AG04449 (cell line): ENCODE results near the gene SNX33.

Experiments used
- CTCF ChIA-PET: fragments of 350-600 bp; formaldehyde crosslinking; extraction: SDS; loops from one replicate; lab custom pipeline; 2021; ENCODE audit warnings: antibody characterized with exemption; lab: Yijun Ruan, JAX
- POLR2A ChIA-PET: fragments of 400-600, 350-600 bp; formaldehyde crosslinking; extraction: SDS; loops from one replicate; lab custom pipeline; 2020; ENCODE audit warnings: antibody characterized with exemption, inconsistent platforms; lab: Yijun Ruan, JAX
- DNase-seq: peaks from one replicate; pipeline ENCODE4 v3.0.0-alpha.2; 2010; ENCODE audit warnings: low read depth, low spot score
- H3K4me3 ChIP-seq: 2 replicates; pipeline ENCODE4 v1.5.1; 2011; ENCODE audit warnings: low read depth, mild to moderate bottlenecking, control low read depth, low read length
- CTCF ChIP-seq: IDR thresholded peaks from one replicate; pipeline ENCODE4 v1.5.1; 2011; ENCODE audit warnings: mild to moderate bottlenecking, moderate library complexity, low read length, control low read depth, inconsistent platforms; ENCODE audit not compliant: insufficient read depth; ENCODE audit errors: missing control alignments

SNX33 gene

GRCh38 chr15:75647370-75648155, at the start of gene SNX33:
TSS of gene SNX33 (plus strand) at chr15:75647912. CDS start at chr15:75649103, 1,191 bp downstream.
- CTCF ChIA-PET = interaction anchor here (0.8 to 3.3 kb wide), 12 partner anchors 9 to 281 kb away, joined by 3 to 24 read pairs (median 3); partner anchors contain the start of gene MAN2C1
- peak within 1 kb of the TSS; percentile 87 for H3K4me3 ChIP-seq
- TF ChIP-seq CTCF = peak; percentile 66
- POLR2A ChIA-PET = interaction anchor here (0.8 to 6.9 kb wide), 10 partner anchors 8 to 279 kb away, joined by 3 to 64 read pairs (median 4); partner anchors contain the start of genes IMP3, MAN2C1, PTPN9 and SNUPN
- DNase-seq = no peak

- CTCF ChIA-PET = interaction anchor here (1.3 to 3.4 kb wide), 5 partner anchors 9 to 178 kb away, joined by 3 to 16 read pairs (median 3); partner anchors contain the start of gene PTPN9
- DNase-seq = no peak
- POLR2A ChIA-PET = no interaction called here
- TF ChIP-seq CTCF = no peak
- no peak overlapping the region for H3K4me3 ChIP-seq
Measured at GRCh38 chr15:75598361-75598760, 49.4 kb upstream of the SNX33 start.

GRCh38 chr15:75599401-75599800, 48.3 kb upstream of the SNX33 start:
- CTCF ChIA-PET = interaction anchor here (3.4 kb wide), 1 partner anchor 8 kb away, joined by 16 read pairs; no protein-coding TSS in a partner anchor
- DNase-seq = no peak
- no peak for TF ChIP-seq CTCF
- POLR2A ChIA-PET = no interaction called here
- H3K4me3 ChIP-seq = no peak overlapping the region

- CTCF ChIA-PET = interaction anchor here (0.6 to 3.3 kb wide), 3 partner anchors 8 to 35 kb away, joined by 3 to 16 read pairs (median 7); no protein-coding TSS in a partner anchor
- POLR2A ChIA-PET = no interaction called here
- no peak for TF ChIP-seq CTCF
- DNase-seq = no peak
- no peak overlapping the region for H3K4me3 ChIP-seq
Measured at GRCh38 chr15:75606026-75606425, 41.7 kb upstream of the SNX33 start.

- no peak for TF ChIP-seq CTCF
- DNase-seq = no peak
- ChIA-PET CTCF (interaction anchor here (0.9 to 3.3 kb wide), 4 partner anchors 9 to 195 kb away, joined by 3 to 16 read pairs (median 6); no protein-coding TSS in a partner anchor), POLR2A (no interaction called here)
- H3K4me3 ChIP-seq = no peak overlapping the region
Measured at GRCh38 chr15:75606711-75607699, 40.7 kb upstream of the SNX33 start.
